Stimulated activated CD4-positive, alpha-beta T cell treated with anti-CD3 and anti-CD28 coated beads, Interleukin-12 subunit alpha, Interleukin-12 subunit beta, amount 100 ng/mL, for 24 hours (primary cell): Measurements from ENCODE around the gene EDAR.

Experiments used
- DNase-seq, 2 experiments: peaks; one replicate each; pipeline ENCODE4 v3.0.0-alpha.2; 2020; ENCODE audit warnings: low read depth in 2 of 2

Gene EDAR

GRCh38 chr2:109001201-109001600 lies 12.2 kb upstream of the EDAR start:
- DNase-seq = no peak

- no peak for DNase-seq
These were observed 11.7 kb upstream of the EDAR start for GRCh38 chr2:109000738-109001137.

GRCh38 chr2:108998911-108999310 lies 9.9 kb upstream of the EDAR start:
- no peak for DNase-seq

GRCh38 chr2:108994178-108994577 lies 5.2 kb upstream of the EDAR start:
- DNase-seq = no peak

- DNase-seq = no peak
These were observed 4.3 kb upstream of the EDAR start for GRCh38 chr2:108993095-108993937.

- DNase-seq = no peak
These were observed 784 bp downstream of the EDAR start for GRCh38 chr2:108988076-108988795.

- peak in 1 of 2 experiments; percentile 17 for DNase-seq
These were observed 2.0 kb downstream of the EDAR start for GRCh38 chr2:108986916-108987510.

GRCh38 chr2:108983610-108984009 lies 5.4 kb downstream of the EDAR start:
- no peak for DNase-seq

- DNase-seq = no peak
These were observed 6.0 kb downstream of the EDAR start for GRCh38 chr2:108983061-108983460.

- no peak for DNase-seq
These were observed 6.8 kb downstream of the EDAR start for GRCh38 chr2:108982259-108982679.

GRCh38 chr2:108981846-108982245 lies 7.2 kb downstream of the EDAR start:
- DNase-seq = no peak

GRCh38 chr2:108980076-108980475 lies 8.9 kb downstream of the EDAR start:
- DNase-seq = no peak

GRCh38 chr2:108979461-108979860 lies 9.6 kb downstream of the EDAR start:
- no peak for DNase-seq

- no peak for DNase-seq
These were observed 10.3 kb downstream of the EDAR start for GRCh38 chr2:108978709-108979111.

GRCh38 chr2:108975613-108976435 lies 13.2 kb downstream of the EDAR start:
- DNase-seq = no peak

- no peak for DNase-seq
These were observed 14.3 kb downstream of the EDAR start for GRCh38 chr2:108974674-108975073.

GRCh38 chr2:108972663-108973062 lies 16.4 kb downstream of the EDAR start:
- no peak for DNase-seq

GRCh38 chr2:108971661-108972566 lies 17.1 kb downstream of the EDAR start:
- no peak for DNase-seq

GRCh38 chr2:108970369-108970768 lies 18.7 kb downstream of the EDAR start:
- no peak for DNase-seq

- DNase-seq = no peak
These were observed 19.2 kb downstream of the EDAR start for GRCh38 chr2:108969856-108970255.

- no peak for DNase-seq
These were observed 20.4 kb downstream of the EDAR start for GRCh38 chr2:108968619-108969018.
